Esophagus squamous epithelium (tissue), 4 donors: Measurements from ENCODE around the gene ISOC2.

Source experiments
- POLR2A ChIP-seq, 4 donors: fragments of 450-650 bp; IDR thresholded peaks; one replicate each; pipeline ENCODE4 v1.6.1; 2017; ENCODE audit warnings: antibody characterized with exemption in 4 of 4, mild to moderate bottlenecking in 4 of 4, moderate library complexity in 3 of 4
- TF ChIP-seq, protein P1 (sequence below), 6 experiments: fragments of 450-650 bp in 4 of 6; fragments of 200-600 bp in 2 of 6; sonication (generic) in 2 of 6; IDR thresholded peaks; one replicate each; pipeline ENCODE4 v1.5.1; 2016 to 2019; ENCODE audit warnings: antibody characterized with exemption in 6 of 6, mild to moderate bottlenecking in 4 of 6, moderate library complexity in 4 of 6

DNA sequence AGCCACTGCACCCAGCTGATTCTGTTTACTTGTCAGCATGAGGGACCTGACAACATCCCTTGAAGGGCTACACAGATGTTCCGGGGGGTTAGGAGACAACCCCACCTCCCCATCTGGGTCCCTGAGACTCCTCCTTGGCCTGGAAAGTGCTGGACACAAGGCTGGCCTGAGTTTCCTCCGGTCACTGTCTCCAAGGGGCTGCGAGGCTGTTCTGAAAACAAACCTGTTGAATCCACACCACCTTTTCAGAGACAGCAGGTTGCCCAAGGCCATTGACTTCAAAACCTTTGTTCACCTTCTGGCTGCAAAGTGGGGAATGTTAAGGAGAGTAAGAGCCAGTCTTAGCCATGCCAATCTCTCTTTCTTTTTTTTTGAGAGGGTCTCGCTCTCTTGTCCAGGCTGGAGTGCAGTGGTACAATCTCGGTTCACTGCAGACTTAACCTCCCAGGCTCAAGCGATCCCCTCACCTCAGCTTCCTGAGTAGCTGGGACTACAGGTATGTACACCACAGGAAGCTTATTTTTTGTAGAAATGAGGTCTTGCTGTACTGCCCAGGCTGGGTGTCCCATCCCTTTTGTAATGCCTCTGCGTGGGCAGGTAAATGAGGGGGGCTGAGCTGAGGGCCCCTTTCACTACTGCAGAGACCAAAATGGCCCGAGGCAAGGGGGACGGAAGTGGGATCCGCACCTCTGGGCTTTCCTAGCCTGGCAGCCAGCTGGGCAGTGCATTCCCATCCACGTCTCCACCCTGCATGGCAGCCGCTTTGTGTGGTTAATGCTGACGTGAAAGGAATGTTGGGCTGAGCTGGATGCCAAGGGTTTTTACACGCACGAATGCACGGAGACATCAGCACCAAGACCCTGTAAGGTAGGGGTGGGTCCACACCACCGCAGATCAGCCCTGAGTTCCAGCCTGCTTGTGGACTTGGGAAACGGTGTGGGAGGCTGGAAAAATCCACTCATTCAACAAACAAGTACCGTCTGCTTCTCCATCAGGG, 13.1 kb upstream of the ISOC2 start:
- TF ChIP-seq, protein P1, sequence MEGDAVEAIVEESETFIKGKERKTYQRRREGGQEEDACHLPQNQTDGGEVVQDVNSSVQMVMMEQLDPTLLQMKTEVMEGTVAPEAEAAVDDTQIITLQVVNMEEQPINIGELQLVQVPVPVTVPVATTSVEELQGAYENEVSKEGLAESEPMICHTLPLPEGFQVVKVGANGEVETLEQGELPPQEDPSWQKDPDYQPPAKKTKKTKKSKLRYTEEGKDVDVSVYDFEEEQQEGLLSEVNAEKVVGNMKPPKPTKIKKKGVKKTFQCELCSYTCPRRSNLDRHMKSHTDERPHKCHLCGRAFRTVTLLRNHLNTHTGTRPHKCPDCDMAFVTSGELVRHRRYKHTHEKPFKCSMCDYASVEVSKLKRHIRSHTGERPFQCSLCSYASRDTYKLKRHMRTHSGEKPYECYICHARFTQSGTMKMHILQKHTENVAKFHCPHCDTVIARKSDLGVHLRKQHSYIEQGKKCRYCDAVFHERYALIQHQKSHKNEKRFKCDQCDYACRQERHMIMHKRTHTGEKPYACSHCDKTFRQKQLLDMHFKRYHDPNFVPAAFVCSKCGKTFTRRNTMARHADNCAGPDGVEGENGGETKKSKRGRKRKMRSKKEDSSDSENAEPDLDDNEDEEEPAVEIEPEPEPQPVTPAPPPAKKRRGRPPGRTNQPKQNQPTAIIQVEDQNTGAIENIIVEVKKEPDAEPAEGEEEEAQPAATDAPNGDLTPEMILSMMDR (IDR thresholded peaks at IDR 0.05) = no peak
- TF ChIP-seq POLR2A (IDR thresholded peaks at IDR 0.05) = no peak
